AG04449 (cell line): Measurements from ENCODE around the gene BCL11B.
"Not testable (repeated sequence)": the region's sequence is repeated elsewhere in the genome, so short reads cannot be mapped to it uniquely, and the experiment has no call there.

Source experiments
- CTCF ChIA-PET: fragments of 350-600 bp; formaldehyde crosslinking; extraction: SDS; loops from one replicate; lab custom pipeline; 2021; ENCODE audit warnings: antibody characterized with exemption; lab: Yijun Ruan, JAX
- POLR2A ChIA-PET: fragments of 400-600, 350-600 bp; formaldehyde crosslinking; extraction: SDS; loops from one replicate; lab custom pipeline; 2020; ENCODE audit warnings: antibody characterized with exemption, inconsistent platforms; lab: Yijun Ruan, JAX
- DNase-seq: peaks from one replicate; pipeline ENCODE4 v3.0.0-alpha.2; 2010; ENCODE audit warnings: low read depth, low spot score
- H3K4me3 ChIP-seq: 2 replicates; pipeline ENCODE4 v1.5.1; 2011; ENCODE audit warnings: low read depth, mild to moderate bottlenecking, control low read depth, low read length
- TF ChIP-seq, protein P1 (sequence below): IDR thresholded peaks from one replicate; pipeline ENCODE4 v1.5.1; 2011; ENCODE audit warnings: mild to moderate bottlenecking, moderate library complexity, low read length, control low read depth, inconsistent platforms; ENCODE audit not compliant: insufficient read depth; ENCODE audit errors: missing control alignments

The BCL11B gene

DNA sequence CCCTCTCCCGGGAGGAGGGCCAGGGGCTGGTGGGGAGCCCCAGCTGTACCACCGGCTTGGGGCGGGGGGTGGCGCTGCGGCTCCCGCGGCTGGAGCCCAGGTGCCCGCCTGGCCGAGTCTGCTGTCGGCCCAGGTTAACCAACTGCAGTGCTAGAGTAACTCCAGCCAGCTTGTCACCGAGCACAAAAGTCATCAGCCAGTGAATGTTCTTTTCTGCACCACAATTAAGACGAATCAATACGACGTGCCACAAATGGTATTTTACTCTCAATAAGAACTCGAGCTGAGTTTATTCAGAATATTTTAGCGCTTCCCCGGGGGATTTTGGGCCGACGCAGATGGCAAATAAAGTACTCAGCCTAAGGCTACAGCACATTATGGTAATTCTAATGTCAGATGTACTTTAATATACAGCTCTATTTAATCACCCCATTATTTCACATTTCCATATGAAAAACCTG is 83.2 kb downstream of the BCL11B start:
- ChIA-PET POLR2A (no interaction called here), CTCF (no interaction called here)
- TF ChIP-seq, protein P1, sequence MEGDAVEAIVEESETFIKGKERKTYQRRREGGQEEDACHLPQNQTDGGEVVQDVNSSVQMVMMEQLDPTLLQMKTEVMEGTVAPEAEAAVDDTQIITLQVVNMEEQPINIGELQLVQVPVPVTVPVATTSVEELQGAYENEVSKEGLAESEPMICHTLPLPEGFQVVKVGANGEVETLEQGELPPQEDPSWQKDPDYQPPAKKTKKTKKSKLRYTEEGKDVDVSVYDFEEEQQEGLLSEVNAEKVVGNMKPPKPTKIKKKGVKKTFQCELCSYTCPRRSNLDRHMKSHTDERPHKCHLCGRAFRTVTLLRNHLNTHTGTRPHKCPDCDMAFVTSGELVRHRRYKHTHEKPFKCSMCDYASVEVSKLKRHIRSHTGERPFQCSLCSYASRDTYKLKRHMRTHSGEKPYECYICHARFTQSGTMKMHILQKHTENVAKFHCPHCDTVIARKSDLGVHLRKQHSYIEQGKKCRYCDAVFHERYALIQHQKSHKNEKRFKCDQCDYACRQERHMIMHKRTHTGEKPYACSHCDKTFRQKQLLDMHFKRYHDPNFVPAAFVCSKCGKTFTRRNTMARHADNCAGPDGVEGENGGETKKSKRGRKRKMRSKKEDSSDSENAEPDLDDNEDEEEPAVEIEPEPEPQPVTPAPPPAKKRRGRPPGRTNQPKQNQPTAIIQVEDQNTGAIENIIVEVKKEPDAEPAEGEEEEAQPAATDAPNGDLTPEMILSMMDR, result peak; percentile 4
- DNase-seq, result no peak
- no peak overlapping the region for H3K4me3 ChIP-seq

DNA sequence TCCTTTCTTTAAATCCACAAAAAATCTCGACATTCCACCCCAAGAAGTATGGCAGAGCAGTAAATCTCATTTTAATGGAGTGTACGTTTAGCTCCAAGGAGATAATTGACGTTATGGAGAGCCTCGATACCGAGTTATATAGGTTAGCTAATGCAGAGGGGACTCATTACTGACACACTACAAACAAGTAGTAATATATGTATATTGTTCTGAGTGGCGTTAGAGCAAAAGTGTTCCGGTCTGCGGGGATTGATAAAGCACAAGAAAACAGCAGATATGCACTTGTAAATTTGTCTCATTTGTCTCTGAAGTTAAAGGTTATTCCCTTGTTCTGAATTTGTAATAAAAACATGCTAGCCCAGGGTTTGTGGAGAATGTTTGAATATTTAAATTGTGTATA is 84.1 kb downstream of the BCL11B start:
- TF ChIP-seq, protein P1, result no peak
- ChIA-PET POLR2A (no interaction called here), CTCF (no interaction called here)
- no peak overlapping the region for H3K4me3 ChIP-seq
- no peak for DNase-seq

DNA sequence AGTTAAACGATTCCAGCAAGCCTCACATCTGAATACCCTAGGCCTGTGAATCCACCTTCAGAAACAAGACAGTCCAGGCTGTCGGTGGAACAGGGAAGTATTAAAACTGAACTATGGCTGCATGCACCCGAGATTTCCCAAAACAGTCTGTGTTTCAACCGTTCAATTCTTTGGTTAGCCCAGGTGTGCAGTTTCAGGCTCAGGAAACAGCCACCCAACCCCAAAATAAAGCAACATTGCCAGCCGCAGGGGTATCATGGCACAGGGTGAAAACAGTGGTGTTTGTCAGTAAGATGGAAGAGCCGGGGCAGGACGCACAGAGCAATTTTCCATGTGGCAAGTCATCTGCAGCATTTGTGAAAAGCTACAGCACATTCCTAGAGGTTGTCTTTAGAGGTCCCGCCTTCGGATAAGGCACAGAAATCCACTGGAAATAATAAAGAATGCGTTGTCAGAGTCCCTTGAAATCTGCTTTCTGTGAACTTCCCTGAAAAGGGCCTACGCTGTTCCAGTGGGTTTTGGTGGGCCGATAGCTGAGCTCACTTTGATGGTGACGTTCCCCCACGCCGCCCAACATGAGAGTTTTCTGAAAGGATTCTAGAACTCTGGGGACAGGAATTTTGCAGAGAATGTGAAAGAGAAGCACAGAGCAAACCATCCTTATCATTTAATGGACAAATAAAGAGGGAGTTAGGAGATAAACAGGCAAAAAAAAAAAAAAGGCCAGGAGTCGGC is 84.9 kb downstream of the BCL11B start:
- ChIA-PET POLR2A (no interaction called here), CTCF (no interaction called here)

DNA sequence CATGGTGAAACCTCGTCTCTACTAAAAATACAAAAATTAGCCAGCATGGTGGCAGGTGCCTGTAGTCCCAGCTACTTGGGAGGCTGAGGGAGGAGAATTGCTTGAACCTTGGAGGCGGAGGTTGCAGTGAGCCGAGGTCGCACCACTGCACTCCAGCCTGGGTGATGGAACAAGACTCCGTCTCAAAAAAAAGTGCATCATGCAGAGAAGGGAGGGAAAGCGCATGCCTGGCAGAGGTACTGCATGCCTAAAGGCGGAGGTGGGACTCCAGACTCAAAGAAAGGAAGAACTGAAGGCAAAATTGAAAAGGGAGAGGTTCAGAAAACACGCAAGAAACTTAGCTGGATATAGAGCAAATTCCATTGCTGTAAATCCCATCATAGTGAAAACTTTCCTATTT is 85.7 kb downstream of the BCL11B start:
- DNase-seq, CTCF ChIA-PET, H3K4me3 ChIP-seq, POLR2A ChIA-PET: not testable (repeated sequence)

More for the DNA sequence above, 84.9 kb downstream of the BCL11B start:
- no peak overlapping the region for H3K4me3 ChIP-seq
- DNase-seq, result no peak
- TF ChIP-seq, protein P1, result no peak

DNA sequence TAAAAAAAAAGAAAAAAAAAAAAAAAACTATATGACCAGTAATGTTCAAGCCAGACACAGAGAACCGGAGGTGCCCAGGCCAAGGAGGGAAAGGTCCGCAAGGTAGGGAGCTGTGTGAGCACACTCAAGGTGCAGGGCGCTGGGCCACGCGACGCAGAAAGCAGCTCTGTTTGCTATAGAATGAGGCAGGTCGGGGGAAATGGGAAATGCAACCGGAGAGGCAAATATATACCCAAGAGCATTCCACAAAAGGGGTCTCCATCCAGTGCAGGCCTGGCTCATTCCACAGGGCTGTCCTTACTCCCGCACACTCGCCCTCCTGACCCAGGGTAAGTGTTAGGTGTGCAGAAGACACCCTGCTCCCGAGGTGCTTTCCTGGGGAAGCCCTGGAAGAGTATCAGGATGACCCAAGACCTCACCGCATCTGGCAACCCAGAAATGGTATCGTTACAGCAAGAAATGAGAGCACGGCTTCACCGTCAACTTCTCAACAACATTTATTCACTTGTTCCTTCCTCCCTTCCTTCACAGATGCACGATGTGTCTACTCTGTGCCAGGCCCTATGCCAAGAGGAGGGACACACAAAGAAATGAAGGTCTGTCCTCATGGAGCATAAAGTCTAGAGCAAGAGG is 86.4 kb downstream of the BCL11B start:
- TF ChIP-seq, protein P1, result no peak
- ChIA-PET POLR2A (no interaction called here), CTCF (no interaction called here)
- H3K4me3 ChIP-seq, result no peak overlapping the region
- no peak for DNase-seq

DNA sequence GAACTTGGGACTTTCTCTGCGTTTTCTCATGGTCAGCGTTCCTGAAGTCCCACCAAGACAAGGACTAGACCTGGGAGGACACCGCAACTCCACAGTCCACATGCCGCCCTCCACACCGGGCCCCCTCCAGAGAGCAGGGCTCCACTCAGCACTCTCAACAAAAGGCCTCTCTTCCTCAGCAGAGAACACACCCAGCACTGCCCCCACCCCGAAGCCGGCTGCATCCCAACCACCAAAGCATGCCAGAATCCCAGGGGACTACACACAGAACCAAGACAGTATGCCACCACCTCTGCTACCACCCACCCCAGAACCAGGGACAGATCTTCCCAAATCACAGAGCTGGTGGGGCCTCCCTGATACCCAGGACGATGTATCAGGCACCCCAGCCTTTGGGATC is 88.3 kb downstream of the BCL11B start:
- ChIA-PET CTCF (no interaction called here), POLR2A (no interaction called here)
- TF ChIP-seq, protein P1, result no peak
- DNase-seq, result no peak
- H3K4me3 ChIP-seq, result no peak overlapping the region
